KOPT-K1 (cell line): ENCODE data around the gene POU2AF1.
"Not testable (repeated sequence)": the region's sequence is repeated elsewhere in the genome, so short reads cannot be mapped to it uniquely, and the experiment has no call there.

Experiments used
- H3K27ac ChIP-seq: fragments of 200-600 bp; sonication (generic); 2 replicates; pipeline ENCODE4 v1.5.1; 2016; ENCODE audit warnings: antibody characterized with exemption, mild to moderate bottlenecking, low read depth, low read length; ENCODE audit not compliant: poor library complexity, severe bottlenecking
- H3K36me3 ChIP-seq: fragments of 200-600 bp; sonication (generic); 2 replicates; pipeline ENCODE4 v1.5.1; 2017; ENCODE audit warnings: antibody characterized with exemption, mild to moderate bottlenecking, low read length, moderate library complexity; ENCODE audit not compliant: insufficient read depth
- H3K9me3 ChIP-seq: fragments of 200-600 bp; sonication (generic); 2 replicates; pipeline ENCODE4 v1.5.1; 2017; ENCODE audit warnings: antibody characterized with exemption, low read length, mild to moderate bottlenecking; ENCODE audit not compliant: insufficient read depth, poor library complexity, severe bottlenecking

Gene POU2AF1

GRCh38 chr11:111400595-111400994 lies 21.5 kb upstream of the POU2AF1 start:
- H3K9me3 ChIP-seq: peaks cover 15% of the 10 kb centered on the region
- no peaks in the 10 kb centered on the region for H3K36me3 ChIP-seq
- H3K27ac ChIP-seq: no peak overlapping the region

- Histone ChIP-seq H3K9me3 (peaks cover 13% of the 10 kb centered on the region), H3K36me3 (no peaks in the 10 kb centered on the region), H3K27ac (no peak overlapping the region)
These were observed 20.3 kb upstream of the POU2AF1 start for GRCh38 chr11:111399187-111400031.

- H3K27ac ChIP-seq: no peak overlapping the region
- no peaks in the 10 kb centered on the region for H3K9me3 ChIP-seq
These were observed 18.0 kb upstream of the POU2AF1 start for GRCh38 chr11:111397034-111397433.

GRCh38 chr11:111395749-111396148 lies 16.7 kb upstream of the POU2AF1 start:
- no peaks in the 10 kb centered on the region for H3K36me3 ChIP-seq
- no peaks in the 10 kb centered on the region for H3K9me3 ChIP-seq
- H3K27ac ChIP-seq: no peak overlapping the region

More at GRCh38 chr11:111397034-111397433, 18.0 kb upstream of the POU2AF1 start:
- H3K36me3 ChIP-seq: no peaks in the 10 kb centered on the region

GRCh38 chr11:111395081-111395480 lies 16.0 kb upstream of the POU2AF1 start:
- no peak overlapping the region for H3K27ac ChIP-seq
- H3K9me3 ChIP-seq: no peaks in the 10 kb centered on the region
- H3K36me3 ChIP-seq: no peaks in the 10 kb centered on the region

- not testable (repeated sequence) for H3K36me3 ChIP-seq, H3K27ac ChIP-seq, H3K9me3 ChIP-seq
These were observed 15.1 kb upstream of the POU2AF1 start for GRCh38 chr11:111394147-111394546.

- Histone ChIP-seq H3K27ac (no peak overlapping the region), H3K36me3 (no peaks in the 10 kb centered on the region), H3K9me3 (no peaks in the 10 kb centered on the region)
These were observed 14.5 kb upstream of the POU2AF1 start for GRCh38 chr11:111393585-111393984.

- Histone ChIP-seq H3K27ac (no peak overlapping the region), H3K36me3 (no peaks in the 10 kb centered on the region), H3K9me3 (no peaks in the 10 kb centered on the region)
These were observed 14.0 kb upstream of the POU2AF1 start for GRCh38 chr11:111393096-111393495.

- H3K36me3 ChIP-seq: no peaks in the 10 kb centered on the region
- no peak overlapping the region for H3K27ac ChIP-seq
- no peaks in the 10 kb centered on the region for H3K9me3 ChIP-seq
These were observed 13.5 kb upstream of the POU2AF1 start for GRCh38 chr11:111392552-111392951.

GRCh38 chr11:111391328-111392124 lies 12.5 kb upstream of the POU2AF1 start:
- Histone ChIP-seq H3K9me3 (peaks cover under 1% of the 10 kb centered on the region), H3K36me3 (no peaks in the 10 kb centered on the region), H3K27ac (no peak overlapping the region)

- H3K9me3 ChIP-seq: peaks cover 10% of the 10 kb centered on the region
- H3K27ac ChIP-seq: no peak overlapping the region
- H3K36me3 ChIP-seq: no peaks in the 10 kb centered on the region
These were observed 9.8 kb upstream of the POU2AF1 start for GRCh38 chr11:111388842-111389241.

- Histone ChIP-seq H3K36me3 (no peaks in the 10 kb centered on the region), H3K27ac (no peak overlapping the region), H3K9me3 (peaks cover 10% of the 10 kb centered on the region)
These were observed 9.3 kb upstream of the POU2AF1 start for GRCh38 chr11:111388420-111388819.

- no peak overlapping the region for H3K27ac ChIP-seq
- H3K9me3 ChIP-seq: peaks cover 10% of the 10 kb centered on the region
- H3K36me3 ChIP-seq: no peaks in the 10 kb centered on the region
These were observed 8.3 kb upstream of the POU2AF1 start for GRCh38 chr11:111387363-111387762.

GRCh38 chr11:111386611-111387150 lies 7.6 kb upstream of the POU2AF1 start:
- H3K27ac ChIP-seq: no peak overlapping the region
- peaks cover 10% of the 10 kb centered on the region for H3K9me3 ChIP-seq
- H3K36me3 ChIP-seq: no peaks in the 10 kb centered on the region

GRCh38 chr11:111384494-111384893 lies 5.4 kb upstream of the POU2AF1 start:
- Histone ChIP-seq H3K36me3 (no peaks in the 10 kb centered on the region), H3K27ac (no peak overlapping the region), H3K9me3 (peaks cover 10% of the 10 kb centered on the region)
